GM18505 (cell line): ENCODE data around the gene VCAM1.

ENCODE experiments used
- ATAC-seq: cut with Tn5 transposase; IDR thresholded peaks from one replicate; pipeline ENCODE4 v1.9.1; 2021; ENCODE audit not compliant: unreplicated experiment
- POLR2A ChIP-seq: IDR thresholded peaks from 4 replicates; pipeline ENCODE4 v1.6.1; 2011; ENCODE audit warnings: borderline replicate concordance; ENCODE audit not compliant: insufficient read depth, insufficient read length; ENCODE audit errors: extremely low read depth

VCAM1 gene

DNA sequence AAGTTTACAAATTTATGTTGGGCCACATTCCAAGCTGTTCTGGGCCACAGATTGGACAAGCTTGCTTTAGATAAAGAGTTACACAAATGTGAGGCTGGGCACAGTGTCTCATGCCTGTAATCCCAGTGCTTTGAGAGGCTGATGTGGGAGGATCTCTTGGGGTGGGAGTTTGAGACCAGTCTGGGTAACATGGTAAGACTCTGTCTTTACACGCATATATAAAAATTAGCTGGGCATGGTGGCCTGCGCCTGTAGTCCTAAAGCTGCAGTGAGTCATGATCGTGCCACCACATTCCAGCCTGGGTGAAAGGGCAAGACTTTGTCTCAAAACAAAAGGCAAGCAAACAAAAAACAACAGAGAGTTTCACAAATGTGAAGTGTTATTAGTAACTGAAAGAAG is 5.9 kb upstream of the VCAM1 start:
- TF ChIP-seq POLR2A: no peak
- no peak for ATAC-seq

DNA sequence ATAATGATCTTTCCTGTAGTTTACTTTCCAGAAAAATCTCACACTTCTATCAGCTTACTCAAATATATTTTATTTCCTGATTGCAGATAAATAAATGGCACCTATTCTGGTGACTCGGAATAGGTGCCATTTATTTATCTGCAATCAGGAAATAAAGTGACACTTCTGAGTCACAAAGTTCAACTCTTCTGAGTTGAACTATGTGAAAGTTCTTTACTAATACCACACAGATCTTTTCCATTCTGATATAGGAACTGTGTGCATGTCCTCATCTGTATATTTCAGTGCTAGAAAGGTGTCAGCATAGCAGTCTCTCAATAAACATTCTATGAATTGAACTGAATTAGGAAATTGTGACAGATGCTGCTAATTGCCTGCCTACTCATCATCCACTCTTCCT is 4.9 kb upstream of the VCAM1 start:
- TF ChIP-seq POLR2A: no peak
- no peak for ATAC-seq

DNA sequence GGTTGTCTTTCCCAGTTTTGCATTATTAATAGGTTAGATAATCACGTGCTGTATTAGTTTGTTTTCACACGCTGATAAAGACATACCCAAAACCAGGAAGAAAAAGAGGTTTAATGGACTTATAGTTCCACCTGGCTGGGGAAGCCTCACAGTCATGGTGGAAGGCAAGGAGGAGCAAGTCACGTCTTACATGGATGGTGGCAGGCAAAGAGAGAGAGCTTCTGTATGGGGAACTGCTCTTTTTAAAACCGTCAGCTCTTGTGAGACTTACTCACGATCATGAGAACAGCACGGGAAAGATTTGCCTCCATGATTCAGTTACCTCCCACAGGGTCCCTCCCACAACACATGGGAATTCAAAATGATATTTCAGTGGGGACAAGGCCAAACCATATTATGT is 2.3 kb upstream of the VCAM1 start:
- TF ChIP-seq POLR2A: no peak

DNA sequence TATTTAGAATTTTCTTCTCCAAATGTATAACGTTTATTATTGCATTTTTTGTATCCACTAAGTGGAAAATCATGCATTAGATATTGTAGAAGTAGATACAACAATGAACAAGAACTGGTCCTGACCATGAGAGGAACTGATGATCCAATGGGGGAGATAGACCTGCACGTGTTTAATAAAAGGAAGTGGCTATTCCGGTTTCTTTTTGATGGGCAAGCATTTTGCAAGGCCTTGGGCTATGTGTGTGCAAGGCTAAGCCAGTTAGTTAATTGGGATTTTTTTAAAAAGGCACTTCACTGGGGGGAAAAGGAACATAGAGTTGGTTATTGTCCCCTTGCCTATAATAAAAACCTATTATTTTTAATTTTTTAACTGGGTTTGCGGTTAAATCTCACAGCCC is 961 bp upstream of the VCAM1 start:
- no peak for TF ChIP-seq POLR2A
- ATAC-seq: no peak

More for the DNA sequence above, 2.3 kb upstream of the VCAM1 start:
- ATAC-seq: no peak

DNA sequence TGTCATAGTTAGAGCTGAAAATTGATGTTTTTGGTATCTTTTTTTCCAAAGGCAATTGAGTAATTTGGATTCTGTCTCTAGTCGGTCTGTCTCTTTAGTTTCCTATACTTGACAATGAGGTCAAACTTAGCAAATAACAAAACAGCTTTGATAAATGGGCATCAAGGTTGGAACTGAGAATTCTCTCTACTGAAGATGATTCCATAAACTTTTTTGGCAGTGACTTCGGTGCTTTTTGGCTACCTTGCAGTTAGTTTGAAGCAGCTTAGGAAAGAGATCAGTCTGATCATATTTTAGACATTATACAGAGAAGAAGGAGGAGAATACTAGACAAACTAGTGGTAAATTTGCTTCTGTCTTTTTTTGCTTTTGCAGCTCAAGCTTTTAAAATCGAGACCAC is 559 bp downstream of the VCAM1 start:
- no peak for TF ChIP-seq POLR2A
- no peak for ATAC-seq

DNA sequence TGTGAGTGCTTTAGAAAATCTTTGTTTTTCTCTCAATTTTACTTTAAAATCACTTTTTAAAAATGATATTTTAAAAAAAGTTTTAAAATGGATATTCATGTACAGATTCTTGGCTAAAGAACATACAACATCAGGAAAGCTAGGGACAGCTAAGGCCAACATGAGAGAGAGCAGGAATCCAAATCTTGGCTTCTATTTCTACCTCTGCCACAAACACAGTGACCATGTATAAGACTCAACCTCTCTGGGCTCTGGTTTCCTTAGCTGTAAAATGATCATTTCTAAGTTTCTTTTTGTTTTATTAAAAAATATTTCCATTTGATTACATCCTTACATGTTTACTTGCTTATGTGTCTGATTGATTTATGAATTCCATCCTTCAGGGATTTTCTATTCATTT is 1.2 kb downstream of the VCAM1 start:
- TF ChIP-seq POLR2A: no peak
- no peak for ATAC-seq

DNA sequence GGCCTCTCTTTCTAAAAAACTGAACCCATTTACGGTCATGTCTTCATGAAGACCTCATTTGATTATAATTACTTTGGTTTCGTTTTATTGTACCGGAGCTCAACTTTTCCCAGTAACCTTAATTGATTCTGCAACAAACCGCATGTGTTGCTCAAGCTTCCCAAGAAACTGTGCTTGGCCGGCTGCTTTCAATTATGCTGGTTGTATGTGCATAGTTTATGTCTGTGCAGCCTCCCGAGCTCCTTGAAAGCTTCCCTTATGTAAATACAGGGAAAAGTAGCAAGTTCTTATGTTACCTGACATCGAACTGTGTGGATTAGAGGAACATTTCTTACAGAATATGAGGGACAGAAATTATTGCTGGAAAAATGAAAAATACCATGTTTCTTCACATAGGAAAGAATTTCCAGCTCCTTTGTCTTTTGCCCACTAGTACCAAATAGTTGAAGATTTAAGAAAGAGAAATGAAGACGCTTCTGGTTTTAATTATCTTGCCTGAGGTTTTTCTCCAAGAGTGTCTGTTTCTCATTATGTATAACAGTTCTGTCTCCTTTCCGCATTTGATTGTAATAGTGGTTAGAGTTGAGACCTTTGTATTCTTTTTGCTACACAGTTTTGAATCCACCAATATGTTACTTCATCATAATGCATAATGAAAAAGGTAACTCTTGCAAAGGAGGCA is 2.1 kb downstream of the VCAM1 start:
- ATAC-seq: no peak
- no peak for TF ChIP-seq POLR2A

DNA sequence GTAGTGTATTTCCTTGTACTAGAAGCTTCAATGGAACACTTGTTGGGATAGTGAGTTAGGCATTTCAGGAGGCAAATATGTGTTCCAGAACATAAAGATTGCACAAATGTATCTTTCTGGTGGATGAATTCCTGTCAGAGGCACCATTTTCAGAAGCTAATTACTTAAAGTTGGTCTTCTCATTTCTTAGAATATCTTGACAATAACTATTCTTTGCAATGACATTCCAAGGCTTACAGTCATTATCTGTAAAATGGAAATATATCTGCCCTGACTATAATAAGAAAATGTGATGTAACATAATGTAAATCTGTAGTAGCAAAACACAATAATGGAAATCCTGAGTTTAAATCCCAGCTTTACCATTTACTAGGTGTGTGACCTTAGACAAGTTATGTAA is 2.7 kb downstream of the VCAM1 start:
- no peak for TF ChIP-seq POLR2A
- no peak for ATAC-seq

DNA sequence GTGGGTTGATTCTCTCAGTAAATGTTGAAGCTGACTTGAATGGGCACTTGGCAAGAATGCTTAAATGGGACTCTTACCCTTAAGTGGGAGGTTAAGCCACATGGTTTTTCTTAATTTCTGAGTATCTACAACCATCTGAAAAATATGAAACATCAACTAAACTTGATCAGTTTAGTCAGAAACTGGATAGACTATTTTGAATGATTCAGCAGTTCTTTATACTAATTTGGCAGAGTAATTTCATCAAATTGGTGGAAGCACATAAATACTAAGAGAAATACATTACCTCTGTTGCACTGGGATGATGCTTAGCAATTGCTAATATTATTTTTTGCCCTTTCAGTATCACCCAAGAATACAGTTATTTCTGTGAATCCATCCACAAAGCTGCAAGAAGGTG is 4.7 kb downstream of the VCAM1 start:
- no peak for TF ChIP-seq POLR2A
- no peak for ATAC-seq

DNA sequence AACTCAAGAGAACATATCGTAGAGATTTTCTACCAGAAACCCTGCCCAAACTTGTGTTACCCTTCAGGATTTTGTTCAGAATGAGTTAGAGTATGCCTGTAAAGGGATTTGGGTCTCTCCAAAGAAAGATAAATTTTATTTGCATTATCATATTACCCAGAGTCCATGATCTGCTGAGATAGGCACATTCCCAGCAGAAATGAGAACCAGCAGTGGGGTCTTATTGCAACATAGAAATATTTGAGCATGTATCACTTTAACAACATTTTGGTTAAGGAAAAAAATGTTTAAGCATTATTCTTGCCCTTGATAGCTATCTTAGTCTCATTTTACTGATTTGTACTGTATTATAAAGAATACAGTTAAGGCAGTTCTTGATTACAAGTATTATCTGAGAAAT is 10.6 kb downstream of the VCAM1 start:
- no peak for TF ChIP-seq POLR2A
- ATAC-seq: no peak

DNA sequence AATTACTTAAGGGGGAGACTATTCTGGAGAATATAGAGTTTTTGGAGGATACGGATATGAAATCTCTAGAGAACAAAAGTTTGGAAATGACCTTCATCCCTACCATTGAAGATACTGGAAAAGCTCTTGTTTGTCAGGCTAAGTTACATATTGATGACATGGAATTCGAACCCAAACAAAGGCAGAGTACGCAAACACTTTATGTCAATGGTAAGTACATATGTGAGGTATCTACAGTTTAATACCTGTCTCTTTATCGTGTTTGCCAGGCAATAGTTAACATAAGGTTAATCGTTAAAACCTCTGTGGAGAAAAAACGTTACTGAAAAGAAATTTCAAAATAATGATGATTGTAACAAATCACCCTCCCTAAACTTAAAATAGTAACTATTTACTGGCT is 11.8 kb downstream of the VCAM1 start:
- ATAC-seq: no peak
- no peak for TF ChIP-seq POLR2A

DNA sequence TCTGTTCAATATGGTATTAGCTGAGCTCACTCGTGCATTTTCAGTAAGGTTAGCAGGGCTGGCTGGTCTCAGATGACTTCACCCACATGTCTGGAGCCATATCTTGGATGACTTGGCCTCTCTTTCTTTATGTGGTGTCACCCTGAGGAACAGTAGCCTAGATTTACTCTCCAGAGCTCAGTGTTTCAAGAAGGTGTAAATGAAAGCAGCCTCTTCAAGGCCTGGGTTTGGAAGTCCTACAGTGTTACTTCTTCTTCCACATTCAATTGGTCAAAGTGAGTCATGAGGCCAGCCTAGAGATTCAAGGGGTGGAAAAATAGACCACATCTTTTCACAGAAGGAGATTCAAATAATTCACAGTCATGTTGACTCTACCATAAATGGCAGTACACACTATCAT is 12.2 kb downstream of the VCAM1 start:
- no peak for TF ChIP-seq POLR2A
- no peak for ATAC-seq

DNA sequence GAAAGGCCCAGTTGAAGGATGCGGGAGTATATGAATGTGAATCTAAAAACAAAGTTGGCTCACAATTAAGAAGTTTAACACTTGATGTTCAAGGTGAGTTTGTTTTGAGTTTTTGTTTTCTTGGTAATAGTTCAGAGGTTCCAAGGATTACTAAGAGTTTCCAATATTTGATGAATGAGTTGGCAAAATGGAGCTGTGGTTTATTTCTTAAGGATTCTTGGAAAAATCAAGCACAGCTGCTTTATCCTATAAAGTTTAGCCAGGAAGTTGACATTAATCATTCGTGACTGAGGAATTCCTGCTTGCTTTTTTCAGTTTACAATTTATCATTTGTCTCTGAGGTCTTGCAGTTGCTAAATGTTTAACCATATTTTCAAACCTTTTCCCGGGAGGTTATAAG is 15.1 kb downstream of the VCAM1 start:
- no peak for TF ChIP-seq POLR2A
- ATAC-seq: no peak

DNA sequence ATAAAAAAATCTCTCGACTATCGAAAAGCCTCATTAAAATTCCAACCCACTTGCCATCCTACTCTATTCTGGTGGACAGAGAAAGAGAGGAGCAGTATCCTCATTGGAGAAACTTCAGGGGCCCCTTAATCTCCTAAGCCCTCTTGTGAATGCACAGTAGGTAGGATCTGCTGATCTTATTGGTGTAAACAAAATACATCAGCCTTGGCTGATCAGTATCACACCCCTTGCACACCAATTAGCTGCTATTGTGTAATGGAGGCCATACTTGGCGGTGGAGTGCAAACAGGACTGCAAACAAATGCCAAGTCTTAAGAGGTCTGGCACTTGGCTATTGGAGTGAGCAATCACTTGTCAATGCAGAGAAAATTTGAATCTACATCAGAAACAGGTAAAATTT is 15.7 kb downstream of the VCAM1 start:
- ATAC-seq: no peak
- TF ChIP-seq POLR2A: no peak

DNA sequence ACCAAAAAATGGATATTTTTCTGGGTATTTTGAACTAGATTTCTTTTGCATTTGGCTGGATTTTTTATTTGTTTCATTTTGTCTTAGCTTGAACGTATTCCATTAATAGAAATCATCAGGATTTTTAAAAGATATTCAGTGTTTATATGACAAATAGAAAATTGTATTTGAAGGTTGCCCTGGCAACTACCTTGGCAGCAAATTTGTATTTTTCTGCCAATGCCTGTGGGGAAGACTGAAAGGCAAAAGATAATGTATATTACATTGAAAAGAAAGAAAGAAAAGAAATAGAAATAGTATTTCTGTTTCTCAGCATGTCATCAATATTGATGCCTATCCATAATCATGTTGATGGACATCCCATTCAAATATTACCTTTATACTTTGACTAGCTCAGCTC is 16.8 kb downstream of the VCAM1 start:
- no peak for ATAC-seq
- no peak for TF ChIP-seq POLR2A

DNA sequence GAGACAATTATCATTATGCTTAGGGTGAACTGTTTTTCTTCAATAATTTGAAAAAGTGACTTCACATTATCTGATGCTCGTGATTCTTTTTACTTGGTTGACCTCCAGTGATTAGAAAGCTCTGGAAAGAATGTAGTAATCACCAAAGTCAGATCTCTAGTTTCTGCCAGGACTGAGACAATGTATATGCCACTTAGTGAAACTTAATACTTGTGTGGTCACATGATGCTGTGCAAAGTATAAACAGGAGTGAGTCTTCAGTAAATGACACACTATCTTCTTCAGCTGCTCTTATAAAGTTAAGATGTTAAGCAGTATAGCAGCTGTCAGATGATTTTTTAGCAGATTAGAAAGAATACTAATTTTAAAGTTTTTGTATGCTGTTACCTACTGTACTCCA is 17.2 kb downstream of the VCAM1 start:
- no peak for TF ChIP-seq POLR2A
- no peak for ATAC-seq

DNA sequence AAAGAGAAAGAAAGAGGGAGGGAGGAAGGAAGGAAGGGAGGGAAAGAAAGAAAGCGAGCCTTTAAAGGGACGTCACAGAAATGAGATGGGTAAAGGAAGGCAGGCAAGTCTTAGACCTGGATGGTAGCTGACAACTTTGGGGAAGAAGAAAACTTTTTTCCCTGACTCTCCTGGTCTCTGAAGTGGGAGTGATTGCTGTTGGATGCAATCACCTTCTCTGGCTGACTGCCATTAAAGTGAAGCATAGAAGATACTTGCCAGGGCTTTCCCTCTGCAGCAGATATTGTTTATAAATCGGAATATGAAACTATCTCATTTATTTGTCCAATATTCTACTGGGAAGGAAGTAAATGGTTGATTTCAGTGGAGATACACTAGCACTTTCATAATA is 27.0 kb downstream of the VCAM1 start:
- TF ChIP-seq POLR2A: no peak
- ATAC-seq: no peak
